Psoas muscle (tissue), 8 donors: ENCODE results near the gene FOXJ3. TPM values are rescaled to one million over a fixed set of nuclear protein-coding genes. Genes with fewer than 3 reads are reported as not detected.

Experiments used
- ATAC-seq, 4 donors: fragments of 200-7000 bp; cut with Tn5 transposase; one replicate each; pipeline ENCODE4 v1.9.1; 2020; ENCODE audit warnings: moderate library complexity in 3 of 4, mild to moderate bottlenecking in 2 of 4
- DNase-seq, 2 donors: peaks; one replicate each; pipeline ENCODE4 v3.0.0-alpha.2; 2020
- H3K27ac ChIP-seq: fragments of 200-600 bp; one replicate; pipeline ENCODE4 v1.8.0; 2022
- H3K27me3 ChIP-seq, 3 donors: fragments of 200-600 bp in 1 of 3; one replicate each; pipeline versions ENCODE4 v1.6.1 to v1.8.0; 2013 to 2022; ENCODE audit warnings: low read length in 2 of 3, mild to moderate bottlenecking in 2 of 3, moderate library complexity in 1 of 3; ENCODE audit not compliant: insufficient read depth in 3 of 3
- H3K36me3 ChIP-seq, 2 donors: fragments of 200-600 bp in 1 of 2; one replicate each; pipeline versions ENCODE4 v1.6.1 to v1.8.0; 2013 to 2022; ENCODE audit warnings: low read depth in 1 of 2, mild to moderate bottlenecking in 1 of 2, moderate library complexity in 1 of 2; ENCODE audit not compliant: insufficient read depth in 1 of 2
- H3K4me1 ChIP-seq: fragments of 200-600 bp; one replicate; pipeline ENCODE4 v1.8.0; 2022
- H3K4me3 ChIP-seq: fragments of 200-600 bp; one replicate; pipeline ENCODE4 v1.8.0; 2022; ENCODE audit warnings: mild to moderate bottlenecking
- H3K9me3 ChIP-seq: fragments of 200-600 bp; one replicate; pipeline ENCODE4 v1.8.0; 2022
- WGBS, 3 donors: extraction: QIAGEN DNeasy Blood & Tissue Kit; methylation state at CpG; one replicate each; pipeline versions ENCODE4 v1.1.6 to v1.1.7; 2013; 5-methylcytosine and 5-hydroxymethylcytosine counted together
- intact Hi-C, 2 donors: fragments of 100-400 bp; cut with DNase I; formaldehyde crosslinking; loops; one replicate each; pipeline versions ENCODE4 v1.11.0 to v1.14.2; 2022
- polyA plus RNA-seq, 3 donors: library from polyadenylated mRNA; stranded (reverse); fragments of 200-250 nt; gene quantifications; one replicate each; pipeline ENCODE4 v1.2.3, GENCODE V29; 2013
- total RNA-seq, 4 donors: library from RNA; stranded (reverse); fragmentation: NEBNext Ultra II Directional in 2 of 4; extraction: Animal tissue kit (Norgen Biotek cat#: 25700) in 2 of 4; gene quantifications; one replicate each; pipeline versions ENCODE4 v1.2.1 to v1.2.4, GENCODE V29; 2021 to 2023
- TF ChIP-seq, protein P1 (sequence below): fragments of 200-600 bp; IDR thresholded peaks from one replicate; pipeline ENCODE4 v1.8.0; 2022; ENCODE audit warnings: antibody characterized with exemption
- donor health status: healthy with polysubstance abuse.
- donor health status: DM: no; HTN: no; CAD: no; lungs with moderate emphysema.
- donor health status: Bipolar disorder and iron deficiency.
- donor health status: healthy.
- donor health status: DM: yes; HTN: yes; CAD: no.
- donor health status: DM: no; HTN: no; CAD: no.
- donor health status: DM: no; HTN: no; CAD: no.
- donor health status: DM: yes; HTN: yes; CAD: no.

FOXJ3 gene
- total and polyA plus RNA-seq, 7 donors = 15.1 to 53.1 (median 47.9) TPM

DNA sequence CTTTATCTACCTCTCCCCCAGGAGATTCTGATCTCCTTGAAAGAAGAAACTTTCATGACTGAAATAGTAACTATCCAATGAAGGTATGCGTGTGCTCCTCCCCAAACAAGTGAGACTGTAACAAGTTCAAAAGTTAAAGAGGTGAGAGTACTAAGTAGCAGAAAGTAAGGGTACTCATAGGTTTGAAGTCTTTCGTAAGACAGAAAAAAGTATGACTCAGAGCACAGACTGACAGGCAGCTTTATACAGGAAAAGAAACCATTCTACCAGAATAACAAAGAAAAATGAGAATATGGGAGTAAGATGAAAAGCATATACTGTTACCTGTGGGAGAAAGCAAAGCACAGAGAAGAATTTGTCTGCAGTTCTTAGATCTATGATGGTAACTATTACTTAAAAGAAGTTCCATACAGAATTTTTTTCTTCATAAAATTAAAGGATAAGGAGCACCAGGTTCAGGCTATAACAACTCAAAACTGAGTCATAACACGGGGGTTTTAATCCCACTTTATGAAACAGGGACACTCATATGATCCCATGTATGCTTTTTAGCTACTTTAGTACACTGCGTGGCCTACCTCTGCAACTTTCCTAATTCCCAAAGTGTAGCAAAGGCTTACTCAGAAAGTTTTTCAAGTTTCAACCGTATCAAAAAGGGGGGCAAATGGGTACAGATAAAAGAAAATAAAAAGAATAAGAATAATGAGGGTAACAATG, 52.0 kb downstream of the FOXJ3 start:
- Histone ChIP-seq H3K4me3 (no peak overlapping the region), H3K27ac (peak overlapping the region; percentile 37), H3K9me3 (no peaks in the 10 kb centered on the region), H3K27me3 (no peaks in the 10 kb centered on the region), H3K4me1 (peaks cover 48% of the 10 kb centered on the region), H3K36me3 (peaks cover 0 to 4% of the 10 kb centered on the region in 2 donors)
- 60 to 86% (median 74%) methylated on average over 5 of the region's 5 CpGs for WGBS, 3 donors
- no peak for DNase-seq
- intact Hi-C loops = no loop called here
- TF ChIP-seq, protein P1, sequence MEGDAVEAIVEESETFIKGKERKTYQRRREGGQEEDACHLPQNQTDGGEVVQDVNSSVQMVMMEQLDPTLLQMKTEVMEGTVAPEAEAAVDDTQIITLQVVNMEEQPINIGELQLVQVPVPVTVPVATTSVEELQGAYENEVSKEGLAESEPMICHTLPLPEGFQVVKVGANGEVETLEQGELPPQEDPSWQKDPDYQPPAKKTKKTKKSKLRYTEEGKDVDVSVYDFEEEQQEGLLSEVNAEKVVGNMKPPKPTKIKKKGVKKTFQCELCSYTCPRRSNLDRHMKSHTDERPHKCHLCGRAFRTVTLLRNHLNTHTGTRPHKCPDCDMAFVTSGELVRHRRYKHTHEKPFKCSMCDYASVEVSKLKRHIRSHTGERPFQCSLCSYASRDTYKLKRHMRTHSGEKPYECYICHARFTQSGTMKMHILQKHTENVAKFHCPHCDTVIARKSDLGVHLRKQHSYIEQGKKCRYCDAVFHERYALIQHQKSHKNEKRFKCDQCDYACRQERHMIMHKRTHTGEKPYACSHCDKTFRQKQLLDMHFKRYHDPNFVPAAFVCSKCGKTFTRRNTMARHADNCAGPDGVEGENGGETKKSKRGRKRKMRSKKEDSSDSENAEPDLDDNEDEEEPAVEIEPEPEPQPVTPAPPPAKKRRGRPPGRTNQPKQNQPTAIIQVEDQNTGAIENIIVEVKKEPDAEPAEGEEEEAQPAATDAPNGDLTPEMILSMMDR = no peak
- peak in 2 of 4 donors; percentile 50 to 65 for ATAC-seq

DNA sequence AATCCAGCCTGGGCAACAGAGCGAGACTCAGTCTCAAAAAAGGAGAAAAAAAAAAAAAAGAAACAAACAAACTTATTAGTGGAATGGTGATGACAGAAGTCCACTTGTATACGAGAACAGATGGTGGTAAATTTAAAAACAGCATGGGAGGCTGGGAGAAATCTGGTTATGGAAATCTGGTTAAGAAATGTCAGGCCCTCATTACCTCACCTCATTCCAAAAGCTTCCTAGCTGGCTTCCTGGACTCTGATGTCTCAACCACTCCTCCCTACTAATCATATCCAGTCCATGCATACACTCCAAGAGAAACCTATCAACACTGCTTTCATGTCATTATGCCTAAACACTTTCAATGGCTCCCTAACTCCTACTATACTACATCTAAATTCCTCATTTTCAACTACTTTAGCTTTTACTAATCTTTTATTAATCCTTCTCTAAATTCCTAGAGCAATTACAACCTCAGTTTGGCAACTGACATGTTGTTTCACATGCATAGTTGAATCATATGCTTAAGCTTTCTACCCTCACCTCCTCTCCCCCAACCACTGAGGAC, 52.9 kb downstream of the FOXJ3 start:
- Histone ChIP-seq H3K36me3 (peaks cover 0 to 6% of the 10 kb centered on the region in 2 donors), H3K27me3 (no peaks in the 10 kb centered on the region), H3K27ac (peak overlapping the region; percentile 37), H3K4me3 (no peak overlapping the region), H3K4me1 (peaks cover 48% of the 10 kb centered on the region), H3K9me3 (no peaks in the 10 kb centered on the region)
- DNase-seq (no peak), ATAC-seq (peak; percentile 56 to 94 (median 88))
- WGBS, 3 donors = 67 to 82% (median 71%) methylated on average over 2 of the region's 2 CpGs
- intact Hi-C loops = no loop called here
- TF ChIP-seq, protein P1 = no peak

DNA sequence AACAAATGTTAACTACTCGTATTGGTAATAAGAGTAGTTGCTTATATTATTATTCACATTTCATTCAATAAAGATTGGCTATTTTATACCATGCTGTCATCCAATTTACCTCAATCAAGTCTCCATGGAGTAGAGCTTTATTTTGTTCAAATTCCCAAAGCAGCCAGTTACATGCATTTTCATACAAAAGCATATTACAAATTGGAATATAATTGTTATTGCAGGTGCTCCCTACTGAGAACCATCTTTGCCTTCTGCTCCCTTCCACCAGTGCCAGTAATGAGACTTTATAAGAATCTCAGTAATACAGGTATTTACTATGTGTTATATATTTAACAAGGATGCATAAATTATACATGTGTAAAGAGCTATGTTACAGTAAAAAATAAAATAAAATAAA, 54.2 kb downstream of the FOXJ3 start:
- no peak for ATAC-seq
- WGBS, 3 donors = 91 to 100% (median 95%) methylated on average over 1 of the region's 1 CpG
- intact Hi-C loops = no loop called here
- no peaks in the 10 kb centered on the region for H3K27me3 ChIP-seq
- peaks cover 48% of the 10 kb centered on the region for H3K4me1 ChIP-seq
- H3K9me3 ChIP-seq = no peaks in the 10 kb centered on the region
- H3K27ac ChIP-seq = no peak overlapping the region
- H3K36me3 ChIP-seq = peaks cover 0 to 10% of the 10 kb centered on the region in 2 donors
- TF ChIP-seq, protein P1 = no peak
- no peak for DNase-seq
- H3K4me3 ChIP-seq = no peak overlapping the region

DNA sequence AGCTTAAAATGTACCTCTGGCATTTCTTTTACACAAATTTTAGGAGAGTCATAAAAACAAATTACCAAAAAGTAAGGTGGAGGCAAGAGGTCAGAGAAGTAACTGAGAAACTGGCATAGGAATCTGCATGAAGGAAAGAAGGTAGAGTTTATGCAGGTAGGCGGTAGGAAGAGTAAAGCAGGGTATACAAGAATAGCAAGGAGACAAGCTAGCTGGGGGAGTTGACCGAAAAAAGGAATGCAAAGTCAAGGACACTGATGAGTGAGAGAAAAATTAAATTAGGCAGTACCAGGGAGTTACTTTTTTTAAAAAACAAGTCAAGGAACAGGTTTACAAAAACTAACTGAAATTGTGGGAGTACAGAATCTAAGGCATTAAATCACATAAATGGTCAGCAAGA, 56.0 kb downstream of the FOXJ3 start:
- no peaks in the 10 kb centered on the region for H3K9me3 ChIP-seq
- H3K27ac ChIP-seq = no peak overlapping the region
- no peak for ATAC-seq
- no peaks in the 10 kb centered on the region for H3K27me3 ChIP-seq
- TF ChIP-seq, protein P1 = no peak
- peak overlapping the region; percentile 9 for H3K4me3 ChIP-seq
- peaks cover 41% of the 10 kb centered on the region for H3K4me1 ChIP-seq
- DNase-seq = no peak
- H3K36me3 ChIP-seq = peaks cover 0 to 16% of the 10 kb centered on the region in 2 donors
- 27 to 35% (median 32%) methylated on average over 2 of the region's 2 CpGs for WGBS, 3 donors
- intact Hi-C loops = no loop called here
